SU-DHL-6 (cell line): Measurements from ENCODE around the gene ALDH18A1.

Source experiments
- CTCF ChIP-seq: fragments of 200-600 bp; sonication (generic); IDR thresholded peaks from one replicate; pipeline ENCODE4 v1.5.1; 2017; ENCODE audit warnings: antibody characterized with exemption, mild to moderate bottlenecking, low read length, moderate library complexity; ENCODE audit not compliant: insufficient read depth, poor library complexity, severe bottlenecking
- EZH2phosphoT487 ChIP-seq: fragments of 200-600 bp; sonication (generic), shearing (Covaris generic); conservative IDR thresholded peaks from 2 replicates; pipeline ENCODE4 v1.6.1; 2018; ENCODE audit warnings: mild to moderate bottlenecking, antibody characterized with exemption, low read length, moderate library complexity, mixed read lengths

- TF ChIP-seq CTCF (no peak), EZH2phosphoT487 (no peak)
Measured at GRCh38 chr10:95691281-95691680, 34.8 kb upstream of the ALDH18A1 start.
